ENCODE data around the gene OR2AG1. TPM values are rescaled to one million over a fixed set of nuclear protein-coding genes. Genes with fewer than 3 reads are reported as not detected.

The OR2AG1 gene
- total and polyA plus RNA-seq, 4 donors: not detected

- Histone ChIP-seq H3K27me3 (ENCODE audit: control insufficient read depth in 3 of 3, insufficient read depth in 3 of 3, low read length in 2 of 3) (no peaks in the 10 kb centered on the region), H3K9ac (ENCODE audit: insufficient read depth in 1 of 2, low read length in 2 of 2) (no peak overlapping the region), H3K4me1 (ENCODE audit: control insufficient read depth in 5 of 5, insufficient read depth in 5 of 5, low read length in 5 of 5) (no peaks in the 10 kb centered on the region), H3K9me3 (ENCODE audit: control insufficient read depth in 4 of 4, insufficient read depth in 3 of 4, low read length in 3 of 4) (no peaks in the 10 kb centered on the region), H3K4me3 (no peak overlapping the region), H3K36me3 (ENCODE audit: control insufficient read depth in 4 of 4, insufficient read depth in 4 of 4, low read length in 4 of 4) (no peaks in the 10 kb centered on the region), H3K27ac (ENCODE audit: low read depth in 1 of 2, low read length in 1 of 2) (no peak overlapping the region)
- DNase-seq (no peak), ATAC-seq (ENCODE audit: insufficient read depth, low FRiP score) (no peak)
- 70 to 83% methylated on average over 1 of the region's 1 CpG for WGBS, 2 donors
- TF ChIP-seq CTCF (IDR thresholded peaks at IDR 0.05; ENCODE audit: control extremely low read depth, extremely low read depth): no peak
These were observed 51.2 kb downstream of the OR2AG1 start for GRCh38 chr11:6834021-6834420.

Other genes starting within 250 kb of the OR2AG1 start
- gene RRP8, start 179.4 kb upstream of the OR2AG1 start, total RNA-seq: 10 to 100 TPM; 15.0 to 19.1 TPM
- gene RRP8, start 179.4 kb upstream of the OR2AG1 start, polyA plus RNA-seq: 10 to 100 TPM; 16.2 to 17.4 TPM
- 100 to 1,000 TPM; 134 to 147 TPM for gene ILK, start 179.2 kb upstream of the OR2AG1 start, total RNA-seq
- 100 to 1,000 TPM in 1 of 2 donors, 10 to 100 TPM in 1; 91.1 to 138 TPM for gene ILK, start 179.2 kb upstream of the OR2AG1 start, polyA plus RNA-seq
- gene TAF10, start 170.8 kb upstream of the OR2AG1 start, total RNA-seq: 100 to 1,000 TPM in 1 of 2 donors, 10 to 100 TPM in 1; 23.9 to 149 TPM
- gene TAF10, start 170.8 kb upstream of the OR2AG1 start, polyA plus RNA-seq: 100 to 1,000 TPM; 108 to 126 TPM
- 100 to 1,000 TPM; 124 to 150 TPM for gene TPP1, start 163.6 kb upstream of the OR2AG1 start, total RNA-seq
- gene TPP1, start 163.6 kb upstream of the OR2AG1 start, polyA plus RNA-seq: 100 to 1,000 TPM in 1 of 2 donors, 10 to 100 TPM in 1; 57.6 to 169 TPM
- gene DCHS1, start 127.2 kb upstream of the OR2AG1 start, total RNA-seq: 10 to 100 TPM; 14.9 to 39.9 TPM
- gene DCHS1, start 127.2 kb upstream of the OR2AG1 start, polyA plus RNA-seq: 1 to 10 TPM; 6.0 to 8.2 TPM
- gene MRPL17, start 99.7 kb upstream of the OR2AG1 start, total RNA-seq: 10 to 100 TPM; 28.2 to 43.2 TPM
- 10 to 100 TPM; 48.6 to 81.4 TPM for gene MRPL17, start 99.7 kb upstream of the OR2AG1 start, polyA plus RNA-seq
- under 1 TPM; 0.06 to 0.18 TPM for gene OR2AG2, start 11.0 kb upstream of the OR2AG1 start, total RNA-seq
- gene OR2AG2, start 11.0 kb upstream of the OR2AG1 start, polyA plus RNA-seq: under 1 TPM in 1 of 2 donors, not detected in 1; 0.01 TPM
- under 1 TPM; 0.21 to 0.23 TPM for gene OR6A2, start 16.7 kb downstream of the OR2AG1 start, total RNA-seq
- not detected for gene OR6A2, start 16.7 kb downstream of the OR2AG1 start, polyA plus RNA-seq
- not detected for gene OR10A5, start 62.7 kb downstream of the OR2AG1 start, total RNA-seq
- gene OR10A5, start 62.7 kb downstream of the OR2AG1 start, polyA plus RNA-seq: not detected
- not detected for gene OR10A2, start 80.0 kb downstream of the OR2AG1 start, total RNA-seq
- gene OR10A2, start 80.0 kb downstream of the OR2AG1 start, polyA plus RNA-seq: not detected
- not detected for gene OR10A4, start 93.6 kb downstream of the OR2AG1 start, total RNA-seq
- not detected for gene OR10A4, start 93.6 kb downstream of the OR2AG1 start, polyA plus RNA-seq
- under 1 TPM in 1 of 2 donors, not detected in 1; 0.25 TPM for gene OR2D2, start 109.5 kb downstream of the OR2AG1 start, total RNA-seq
- not detected for gene OR2D2, start 109.5 kb downstream of the OR2AG1 start, polyA plus RNA-seq
- gene OR2D3, start 138.0 kb downstream of the OR2AG1 start, total RNA-seq: not detected
- gene OR2D3, start 138.0 kb downstream of the OR2AG1 start, polyA plus RNA-seq: not detected
- 1 to 10 TPM; 1.2 to 3.9 TPM for gene ZNF215, start 143.4 kb downstream of the OR2AG1 start, total RNA-seq
- gene ZNF215, start 143.4 kb downstream of the OR2AG1 start, polyA plus RNA-seq: under 1 TPM; 0.26 to 0.54 TPM
- gene ZNF214, start 237.3 kb downstream of the OR2AG1 start, total RNA-seq: 10 to 100 TPM in 1 of 2 donors, 1 to 10 TPM in 1; 4.7 to 14.1 TPM
- 1 to 10 TPM in 1 of 2 donors, under 1 TPM in 1; 0.96 to 1.1 TPM for gene ZNF214, start 237.3 kb downstream of the OR2AG1 start, polyA plus RNA-seq
- gene NLRP14, start 237.5 kb downstream of the OR2AG1 start, total RNA-seq: under 1 TPM; 0.15 to 0.31 TPM
- under 1 TPM in 1 of 2 donors, not detected in 1; 0.01 TPM for gene NLRP14, start 237.5 kb downstream of the OR2AG1 start, polyA plus RNA-seq

All from lung (tissue), 12 donors.